ENCODE measurements around the gene VPS18.

- TF ChIP-seq PPARA (CRISPR knock-in tag; IDR thresholded peaks at IDR 0.05; ENCODE audit: borderline replicate concordance) = no peak
- TF ChIP-seq CSRNP3 (CRISPR knock-in tag; IDR thresholded peaks at IDR 0.05) = no peak
- TF ChIP-seq RARB (CRISPR knock-in tag; IDR thresholded peaks at IDR 0.05) = no peak
- TF ChIP-seq PATZ1 (CRISPR knock-in tag; IDR thresholded peaks at IDR 0.05; ENCODE audit: borderline replicate concordance) = no peak
Observed at GRCh38 chr15:40850576-40851112, 43.6 kb upstream of the VPS18 start.

Measured in SK-N-SH treated with all-trans-retinoic acid at 6 μM for 48 hours (cell line).